Gastrocnemius medialis (tissue), 4 donors: ENCODE data around the gene EPB41L1. TPM values are rescaled to one million over a fixed set of nuclear protein-coding genes. Genes with fewer than 3 reads are reported as not detected.

ENCODE experiments used
- ATAC-seq, 2 donors: fragments of 150-250 bp; one replicate each; pipeline ENCODE4 v1.9.1; 2016
- DNase-seq, 2 donors: peaks; one replicate each; pipeline ENCODE4 v3.0.0-alpha.2; 2019
- H3K27ac ChIP-seq, 4 donors: fragments of 200-600 bp; sonication (generic); 1 replicate in 1 of 4; 2 replicates in 3 of 4; pipeline ENCODE4 v1.5.1; 2016 to 2018; ENCODE audit warnings: mild to moderate bottlenecking in 2 of 4, moderate library complexity in 1 of 4
- H3K27me3 ChIP-seq, 3 donors: fragments of 200-600 bp; sonication (generic) in 2 of 3; 1 replicate in 1 of 3; 2 replicates in 2 of 3; pipeline versions ENCODE4 v1.5.1 to v1.6.0; 2016 to 2019; ENCODE audit warnings: mild to moderate bottlenecking in 1 of 3, moderate library complexity in 1 of 3
- H3K36me3 ChIP-seq, 2 donors: fragments of 200-600 bp; sonication (generic) in 1 of 2; one replicate each; pipeline ENCODE4 v1.5.1; 2017 to 2018
- H3K4me1 ChIP-seq, 2 donors: fragments of 200-600 bp; sonication (generic) in 1 of 2; one replicate each; pipeline ENCODE4 v1.5.1; 2016 to 2017; ENCODE audit warnings: mild to moderate bottlenecking in 2 of 2
- H3K4me3 ChIP-seq, 4 donors: fragments of 200-600 bp; sonication (generic) in 3 of 4; 1 replicate in 1 of 4; 2 replicates in 3 of 4; pipeline ENCODE4 v1.5.1; 2016 to 2019; ENCODE audit warnings: mild to moderate bottlenecking in 2 of 4
- H3K9me3 ChIP-seq, 3 donors: fragments of 200-600 bp; sonication (generic) in 2 of 3; 1 replicate in 1 of 3; 2 replicates in 2 of 3; pipeline ENCODE4 v1.5.1; 2016 to 2019
- CTCF ChIP-seq, 5 experiments: fragments of 450-650 bp in 3 of 5; fragments of 200-600 bp in 2 of 5; sonication (generic) in 2 of 5; IDR thresholded peaks in 4 of 5; conservative IDR thresholded peaks in 1 of 5; 1 replicate in 4 of 5; 2 replicates in 1 of 5; pipeline ENCODE4 v1.5.1; 2016 to 2019; ENCODE audit warnings: antibody characterized with exemption in 5 of 5, mild to moderate bottlenecking in 3 of 5, moderate library complexity in 3 of 5
- POLR2A ChIP-seq, 2 donors: fragments of 450-650 bp; IDR thresholded peaks; one replicate each; pipeline ENCODE4 v1.6.1; 2017; ENCODE audit warnings: antibody characterized with exemption in 2 of 2, mild to moderate bottlenecking in 2 of 2, moderate library complexity in 2 of 2
- in situ Hi-C, 4 donors: fragments of 200-750 bp; cut with MboI; loops; one replicate each; pipeline versions ENCODE4 v1.15.0 to v1.8.0; 2017; ENCODE audit warnings: low sequenced_read_pairs in 4 of 4
- intact Hi-C: fragments of 100-400 bp; cut with DNase I; formaldehyde crosslinking; loops from one replicate; pipeline ENCODE4 v1.15.1; 2023; ENCODE audit warnings: low total_unique reads
- total RNA-seq, 4 donors: library from RNA; depleted of rRNA; stranded (reverse); fragments of >200 nt; gene quantifications; one replicate each; pipeline versions ENCODE4 v1.1.0 to v1.2.3, GENCODE V29; 2016

The EPB41L1 gene
- total RNA-seq, 4 donors from 2014 or later, result 2.3 to 11.4 (median 7.4) TPM

GRCh38 chr20:36113566-36114250 is 40.8 kb upstream of the EPB41L1 start:
- no peaks in the 10 kb centered on the region for H3K36me3 ChIP-seq
- no peaks in the 10 kb centered on the region for H3K9me3 ChIP-seq
- no peak for DNase-seq
- intact Hi-C loops, result no loop called here
- no peak for ATAC-seq
- no peak overlapping the region for H3K4me3 ChIP-seq
- H3K27me3 ChIP-seq, result no peaks in the 10 kb centered on the region
- TF ChIP-seq POLR2A (IDR thresholded peaks at IDR 0.05) (no peak), CTCF (IDR thresholded peaks at IDR 0.05 in 4 of 5, conservative IDR thresholded peaks at IDR 0.05 in 1 of 5) (no peak)
- H3K4me1 ChIP-seq, result no peaks in the 10 kb centered on the region
- no peak overlapping the region for H3K27ac ChIP-seq
- in situ Hi-C loops, result no loop called here

GRCh38 chr20:36114707-36115106 is 39.8 kb upstream of the EPB41L1 start:
- intact Hi-C loops, result no loop called here
- in situ Hi-C loops, result no loop called here
- Histone ChIP-seq H3K9me3 (no peaks in the 10 kb centered on the region), H3K27ac (no peak overlapping the region), H3K36me3 (no peaks in the 10 kb centered on the region), H3K27me3 (no peaks in the 10 kb centered on the region), H3K4me3 (no peak overlapping the region), H3K4me1 (no peaks in the 10 kb centered on the region)
- TF ChIP-seq CTCF (IDR thresholded peaks at IDR 0.05 in 4 of 5, conservative IDR thresholded peaks at IDR 0.05 in 1 of 5) (no peak), POLR2A (IDR thresholded peaks at IDR 0.05) (no peak)
- no peak for DNase-seq
- ATAC-seq, result no peak

DNA sequence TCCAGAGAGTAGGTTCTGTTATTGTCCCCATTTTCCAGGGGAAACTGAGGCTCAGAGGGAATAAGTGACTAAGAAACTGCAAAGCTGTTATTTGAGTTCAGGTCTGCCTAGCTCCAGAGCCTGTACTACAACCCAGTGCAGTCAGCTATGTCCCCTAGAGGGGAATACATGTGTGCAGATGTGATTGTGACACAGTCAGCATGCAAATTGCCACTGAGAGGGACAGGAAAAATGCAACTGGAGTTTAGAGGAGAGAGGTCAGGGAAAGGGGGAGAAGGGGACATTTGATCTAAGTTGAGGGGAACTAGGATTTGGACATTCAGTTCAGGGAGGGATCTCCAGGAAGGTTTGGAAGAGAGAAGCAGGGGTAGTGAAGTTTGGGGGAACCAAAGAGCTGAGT is 38.6 kb upstream of the EPB41L1 start:
- H3K27me3 ChIP-seq, result no peaks in the 10 kb centered on the region
- H3K9me3 ChIP-seq, result no peaks in the 10 kb centered on the region
- in situ Hi-C loops (no loop called here), intact Hi-C loops (no loop called here)
- H3K27ac ChIP-seq, result no peak overlapping the region
- ATAC-seq (no peak), DNase-seq (no peak)
- H3K4me3 ChIP-seq, result no peak overlapping the region
- TF ChIP-seq CTCF (IDR thresholded peaks at IDR 0.05 in 4 of 5, conservative IDR thresholded peaks at IDR 0.05 in 1 of 5) (no peak), POLR2A (IDR thresholded peaks at IDR 0.05) (no peak)
- H3K4me1 ChIP-seq, result no peaks in the 10 kb centered on the region
- no peaks in the 10 kb centered on the region for H3K36me3 ChIP-seq

GRCh38 chr20:36116807-36117441 is 37.6 kb upstream of the EPB41L1 start:
- H3K27ac ChIP-seq, result no peak overlapping the region
- TF ChIP-seq CTCF (IDR thresholded peaks at IDR 0.05 in 4 of 5, conservative IDR thresholded peaks at IDR 0.05 in 1 of 5) (no peak), POLR2A (IDR thresholded peaks at IDR 0.05) (no peak)
- in situ Hi-C loops, result no loop called here
- intact Hi-C loops, result no loop called here
- ATAC-seq (no peak), DNase-seq (no peak)
- no peaks in the 10 kb centered on the region for H3K27me3 ChIP-seq
- H3K36me3 ChIP-seq, result no peaks in the 10 kb centered on the region
- no peak overlapping the region for H3K4me3 ChIP-seq
- no peaks in the 10 kb centered on the region for H3K9me3 ChIP-seq
- H3K4me1 ChIP-seq, result no peaks in the 10 kb centered on the region
